HEK293T (cell line): ENCODE measurements around the gene RNF14.
"Not testable (repeated sequence)": the region's sequence is repeated elsewhere in the genome, so short reads cannot be mapped to it uniquely, and the experiment has no call there.

ENCODE experiments used
- CTCF ChIA-PET: fragments of 350-600 bp; formaldehyde crosslinking; extraction: SDS; loops from one replicate; lab custom pipeline; 2021; ENCODE audit warnings: antibody characterized with exemption, inconsistent platforms; lab: Yijun Ruan, JAX
- POLR2A ChIA-PET: fragments of 350-600 bp; formaldehyde crosslinking; extraction: SDS; loops from one replicate; lab custom pipeline; 2020; ENCODE audit warnings: antibody characterized with exemption, inconsistent platforms; lab: Yijun Ruan, JAX
- DNase-seq: peaks from one replicate; pipeline ENCODE4 v3.0.0; 2012; ENCODE audit warnings: mixed read lengths; ENCODE audit errors: extremely low spot score
- ARNT ChIP-seq: fragments of 450-650 bp; IDR thresholded peaks from 2 replicates; pipeline ENCODE4 v1.6.1; 2017; ENCODE audit warnings: mild to moderate bottlenecking
- BHLHE40 ChIP-seq: fragments of 450-650 bp; IDR thresholded peaks from 2 replicates; pipeline ENCODE4 v1.6.1; 2016; ENCODE audit warnings: mild to moderate bottlenecking, moderate library complexity, borderline replicate concordance
- CTBP1 ChIP-seq: fragments of 450-650 bp; IDR thresholded peaks from 2 replicates; pipeline ENCODE4 v1.6.1; 2016; ENCODE audit warnings: borderline replicate concordance
- ELF4 ChIP-seq: fragments of 450-650 bp; IDR thresholded peaks from 2 replicates; pipeline ENCODE4 v1.6.1; 2017; ENCODE audit warnings: antibody characterized with exemption
- FOXA1 ChIP-seq: fragments of 450-650 bp; IDR thresholded peaks from 2 replicates; pipeline ENCODE4 v1.6.1; 2016; ENCODE audit warnings: mild to moderate bottlenecking
- FOXK2 ChIP-seq: fragments of 450-650 bp; IDR thresholded peaks from 2 replicates; pipeline ENCODE4 v1.6.1; 2016; ENCODE audit warnings: mild to moderate bottlenecking
- FOXM1 ChIP-seq: fragments of 450-650 bp; IDR thresholded peaks from 2 replicates; pipeline ENCODE4 v1.6.1; 2017; ENCODE audit warnings: mild to moderate bottlenecking, borderline replicate concordance
- HDGF ChIP-seq: fragments of 450-650 bp; IDR thresholded peaks from 2 replicates; pipeline ENCODE4 v1.6.1; 2017; ENCODE audit warnings: antibody characterized with exemption, borderline replicate concordance
- L3MBTL2 ChIP-seq: fragments of 450-650 bp; conservative IDR thresholded peaks from 2 replicates; pipeline ENCODE4 v1.6.1; 2016; ENCODE audit warnings: mild to moderate bottlenecking
- LEF1 ChIP-seq: fragments of 450-650 bp; IDR thresholded peaks from 2 replicates; pipeline ENCODE4 v1.6.1; 2017; ENCODE audit warnings: mild to moderate bottlenecking, borderline replicate concordance
- NFRKB ChIP-seq: fragments of 450-650 bp; IDR thresholded peaks from 2 replicates; pipeline ENCODE4 v1.6.1; 2016; ENCODE audit warnings: mild to moderate bottlenecking, moderate library complexity
- SP1 ChIP-seq: fragments of 450-650 bp; IDR thresholded peaks from 2 replicates; pipeline ENCODE4 v1.6.1; 2017
- SUZ12 ChIP-seq: fragments of 450-650 bp; IDR thresholded peaks from 2 replicates; pipeline ENCODE4 v1.6.1; 2016; ENCODE audit warnings: mild to moderate bottlenecking
- TARDBP ChIP-seq: fragments of 450-650 bp; IDR thresholded peaks from 2 replicates; pipeline ENCODE4 v1.6.1; 2016
- ZNF384 ChIP-seq: fragments of 450-650 bp; IDR thresholded peaks from 2 replicates; pipeline ENCODE4 v1.6.1; 2016
- TF ChIP-seq, protein P1 (sequence below): fragments of 450-650 bp; IDR thresholded peaks from 2 replicates; pipeline ENCODE4 v1.6.1; 2016

The RNF14 gene

GRCh38 chr5:142024771-142025304 lies 55.9 kb downstream of the RNF14 start:
- ChIA-PET POLR2A (interaction anchor here (0.6 to 2.1 kb wide), 12 partner anchors 9 to 271 kb away, joined by 3 to 16 read pairs (median 4); partner anchors contain the start of genes GNPDA1 and RNF14), CTCF (interaction anchor here (1.0 to 1.8 kb wide), 2 partner anchors 9 to 13 kb away, joined by 4 to 8 read pairs; partner anchors contain the start of gene GNPDA1)
- peak; percentile 92 for DNase-seq
- TF ChIP-seq HDGF (no peak), SP1 (no peak), ZNF384 (peak; percentile 98), TARDBP (no peak), NFRKB (no peak), SUZ12 (no peak), CTBP1 (no peak), FOXM1 (no peak), L3MBTL2 (no peak), FOXK2 (peak; percentile 30; the same call in 1 of the 2 replicates), BHLHE40 (no peak), LEF1 (no peak), ELF4 (peak; percentile 86), ARNT (no peak), FOXA1 (no peak)
- TF ChIP-seq, protein P1, sequence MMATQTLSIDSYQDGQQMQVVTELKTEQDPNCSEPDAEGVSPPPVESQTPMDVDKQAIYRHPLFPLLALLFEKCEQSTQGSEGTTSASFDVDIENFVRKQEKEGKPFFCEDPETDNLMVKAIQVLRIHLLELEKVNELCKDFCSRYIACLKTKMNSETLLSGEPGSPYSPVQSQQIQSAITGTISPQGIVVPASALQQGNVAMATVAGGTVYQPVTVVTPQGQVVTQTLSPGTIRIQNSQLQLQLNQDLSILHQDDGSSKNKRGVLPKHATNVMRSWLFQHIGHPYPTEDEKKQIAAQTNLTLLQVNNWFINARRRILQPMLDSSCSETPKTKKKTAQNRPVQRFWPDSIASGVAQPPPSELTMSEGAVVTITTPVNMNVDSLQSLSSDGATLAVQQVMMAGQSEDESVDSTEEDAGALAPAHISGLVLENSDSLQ: peak; percentile 90

DNA sequence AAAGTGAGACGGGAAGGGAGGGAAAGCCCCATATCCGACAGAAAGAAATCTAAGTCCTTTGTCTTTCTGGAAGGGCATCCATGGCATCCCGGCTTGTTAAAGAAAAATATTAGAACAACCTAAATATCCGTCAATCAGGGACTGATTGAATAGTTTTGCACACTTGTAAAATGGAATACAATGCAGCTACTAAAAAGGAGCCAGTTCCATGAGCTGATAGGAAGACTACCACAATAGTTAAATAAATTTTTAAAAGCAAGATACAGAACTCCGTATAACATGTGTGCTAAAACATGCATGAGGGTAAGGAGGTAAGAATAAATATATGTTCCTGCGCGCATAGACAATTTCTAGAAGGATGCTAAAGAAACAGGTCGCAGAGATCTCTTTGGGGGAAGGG lies 56.7 kb downstream of the RNF14 start:
- DNase-seq: no peak
- TF ChIP-seq ZNF384 (no peak), BHLHE40 (no peak), L3MBTL2 (no peak), NFRKB (no peak), ELF4 (no peak), TARDBP (no peak), FOXA1 (no peak), ARNT (no peak), FOXK2 (no peak), SUZ12 (no peak), CTBP1 (no peak), LEF1 (no peak), SP1 (no peak), HDGF (no peak), FOXM1 (no peak)
- CTCF ChIA-PET: interaction anchor here (1.8 kb wide), 1 partner anchor 14 kb away, joined by 8 read pairs; the partner anchor contains the start of gene GNPDA1
- POLR2A ChIA-PET: interaction anchor here (2.1 kb wide), 1 partner anchor 13 kb away, joined by 16 read pairs; the partner anchor contains the start of gene GNPDA1

- ChIA-PET POLR2A (no interaction called here), CTCF (no interaction called here)
- TF ChIP-seq LEF1: no peak
- TF ChIP-seq FOXA1: no peak
- no peak for TF ChIP-seq SP1
- no peak for TF ChIP-seq L3MBTL2
- TF ChIP-seq TARDBP: no peak
- no peak for TF ChIP-seq HDGF
- TF ChIP-seq CTBP1: no peak
- TF ChIP-seq, protein P1: no peak
- no peak for TF ChIP-seq BHLHE40
- no peak for TF ChIP-seq ELF4
- TF ChIP-seq SUZ12: no peak
- TF ChIP-seq ZNF384: no peak
- DNase-seq: no peak
These were observed 63.2 kb downstream of the RNF14 start for GRCh38 chr5:142032150-142032549.

GRCh38 chr5:142032747-142033631 lies 64.1 kb downstream of the RNF14 start:
- DNase-seq: no peak
- POLR2A ChIA-PET: no interaction called here
- TF ChIP-seq NFRKB (no peak), BHLHE40 (no peak), LEF1 (no peak)
- CTCF ChIA-PET: interaction anchor here (1.0 kb wide), 1 partner anchor 16 kb away, joined by 3 read pairs; no protein-coding TSS in a partner anchor

- CTCF ChIA-PET: interaction anchor here (1.0 kb wide), 1 partner anchor 15 kb away, joined by 3 read pairs; no protein-coding TSS in a partner anchor
- DNase-seq, POLR2A ChIA-PET: not testable (repeated sequence)
These were observed 65.0 kb downstream of the RNF14 start for GRCh38 chr5:142033632-142034567.

DNA sequence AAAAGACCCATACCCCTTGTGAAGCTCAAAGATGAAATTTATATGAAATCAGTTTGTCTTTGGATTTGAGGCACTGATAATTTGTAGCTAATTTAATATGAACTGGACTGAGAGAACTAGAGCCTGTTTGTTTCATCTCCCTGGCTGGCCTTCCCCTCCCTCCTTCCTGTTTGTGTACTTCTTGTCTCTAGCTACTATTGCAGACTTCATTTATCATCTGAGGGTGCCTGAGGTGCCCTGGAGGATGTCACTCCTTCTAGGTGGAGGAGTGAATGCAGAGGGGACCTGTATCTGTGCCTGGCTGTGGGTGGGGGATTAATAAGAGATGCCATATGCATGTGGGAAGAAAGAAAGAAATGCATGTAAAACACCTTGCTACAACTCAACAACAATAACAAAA lies 66.1 kb downstream of the RNF14 start:
- CTCF ChIA-PET: no interaction called here

More for the DNA sequence above, 66.1 kb downstream of the RNF14 start:
- POLR2A ChIA-PET: no interaction called here
- TF ChIP-seq L3MBTL2 (no peak), NFRKB (no peak), SP1 (no peak), FOXK2 (no peak), CTBP1 (no peak), ELF4 (no peak), HDGF (no peak), ARNT (no peak), FOXM1 (no peak), LEF1 (no peak)
- no peak for DNase-seq
